Naive thymus-derived CD4-positive, alpha-beta T cell (primary cell): ENCODE measurements around the gene AOPEP. TPM values are rescaled to one million over a fixed set of nuclear protein-coding genes. Genes with fewer than 3 reads are reported as not detected.

Experiments used
- ATAC-seq: fragments of 150-1000 bp; cut with Tn5 transposase; 2 replicates; pipeline ENCODE4 v1.10.0; 2021; ENCODE audit warnings: mild to moderate bottlenecking, moderate library complexity
- CTCF ChIA-PET: fragments of 350-600 bp; sonication (Branson Sonifier 250); formaldehyde crosslinking; loops from one replicate; lab custom pipeline; 2021; ENCODE audit warnings: antibody characterized with exemption; lab: Charles Lee
- POLR2A ChIA-PET: fragments of 350-600 bp; sonication (Branson Sonifier 250); formaldehyde crosslinking; loops from one replicate; lab custom pipeline; 2021; ENCODE audit warnings: antibody characterized with exemption, inconsistent platforms; lab: Charles Lee
- DNase-seq, 9 donors: peaks; one replicate each; pipeline versions ENCODE4 v3.0.0 to v3.0.0-alpha.2; 2020 to 2022; ENCODE audit warnings: mixed read lengths in 1 of 9
- H3K27ac ChIP-seq: one replicate; pipeline ENCODE4 v1.7.0; 2013; ENCODE audit warnings: mild to moderate bottlenecking, low read depth, low read length, moderate library complexity
- H3K27me3 ChIP-seq, 2 donors: one replicate each; pipeline ENCODE4 v1.7.0; 2013; ENCODE audit warnings: low read length in 2 of 2, mild to moderate bottlenecking in 2 of 2, moderate library complexity in 2 of 2; ENCODE audit not compliant: control insufficient read depth in 2 of 2, insufficient read depth in 2 of 2
- H3K36me3 ChIP-seq, 3 experiments: 1 replicate in 2 of 3; 2 replicates in 1 of 3; pipeline ENCODE4 v1.7.0; 2013; ENCODE audit warnings: low read length in 3 of 3, mild to moderate bottlenecking in 3 of 3, moderate library complexity in 1 of 3; ENCODE audit not compliant: insufficient read depth in 3 of 3, control insufficient read depth in 2 of 3
- H3K4me1 ChIP-seq, 2 donors: one replicate each; pipeline ENCODE4 v1.7.0; 2013; ENCODE audit warnings: low read length in 2 of 2, mild to moderate bottlenecking in 2 of 2, moderate library complexity in 1 of 2; ENCODE audit not compliant: control insufficient read depth in 2 of 2, insufficient read depth in 2 of 2
- H3K4me3 ChIP-seq: 2 replicates; pipeline ENCODE4 v1.7.0; 2013; ENCODE audit warnings: mild to moderate bottlenecking, low read length
- H3K9me3 ChIP-seq, 3 experiments: 1 replicate in 2 of 3; 2 replicates in 1 of 3; pipeline ENCODE4 v1.7.0; 2013; ENCODE audit warnings: low read length in 3 of 3; ENCODE audit not compliant: control insufficient read depth in 2 of 3
- H3K27ac Mint-ChIP-seq, 9 donors: one replicate each; pipeline ENCODE4 v1.8.0; 2020 to 2022; ENCODE audit warnings: mixed read lengths in 9 of 9, mild to moderate bottlenecking in 8 of 9, moderate library complexity in 5 of 9, inconsistent platforms in 2 of 9
- H3K27me3 Mint-ChIP-seq, 5 donors: one replicate each; pipeline ENCODE4 v1.8.0; 2021 to 2022; ENCODE audit warnings: mixed read lengths in 5 of 5, mild to moderate bottlenecking in 1 of 5
- H3K36me3 Mint-ChIP-seq, 5 donors: one replicate each; pipeline ENCODE4 v1.8.0; 2020 to 2022; ENCODE audit warnings: mixed read lengths in 5 of 5, mild to moderate bottlenecking in 3 of 5, inconsistent platforms in 1 of 5
- H3K4me1 Mint-ChIP-seq, 7 donors: one replicate each; pipeline ENCODE4 v1.8.0; 2020 to 2022; ENCODE audit warnings: mixed read lengths in 7 of 7, mild to moderate bottlenecking in 3 of 7, inconsistent platforms in 1 of 7
- H3K4me3 Mint-ChIP-seq, 10 donors: one replicate each; pipeline ENCODE4 v1.8.0; 2020 to 2022; ENCODE audit warnings: mild to moderate bottlenecking in 10 of 10, mixed read lengths in 10 of 10, moderate library complexity in 6 of 10, inconsistent platforms in 2 of 10
- H3K9me3 Mint-ChIP-seq, 11 donors: one replicate each; pipeline ENCODE4 v1.8.0; 2020 to 2022; ENCODE audit warnings: mixed read lengths in 11 of 11, mild to moderate bottlenecking in 4 of 11, inconsistent platforms in 1 of 11, moderate library complexity in 1 of 11
- intact Hi-C, 2 donors: fragments of 100-400 bp; cut with micrococcal nuclease; formaldehyde crosslinking; loops; one replicate each; pipeline ENCODE4 v1.15.1; 2023
- polyA plus RNA-seq, 2 donors: library from polyadenylated mRNA; unstranded; fragments of 300-500 nt; fragmentation: Illumina TruSeq; gene quantifications; one replicate each; pipeline ENCODE4 v1.2.3, GENCODE V29; 2021
- total RNA-seq, 6 experiments: library from RNA in 5 of 6; stranded (reverse) in 5 of 6; gene quantifications; 1 replicate in 5 of 6; 2 replicates in 1 of 6; pipeline ENCODE4 v1.2.3 and lab custom pipeline; 2021 to 2026

The AOPEP gene
- total and polyA plus RNA-seq, 7 experiments from 2014 or later: 5.7 to 19.0 (median 13.6) TPM

- Histone ChIP-seq H3K4me1 (no peaks in the 10 kb centered on the region), H3K36me3 (no peaks in the 10 kb centered on the region), H3K9me3 (no peaks in the 10 kb centered on the region), H3K27ac (no peak overlapping the region), H3K27me3 (no peaks in the 10 kb centered on the region), H3K4me3 (no peak overlapping the region)
- H3K4me1 Mint-ChIP-seq: no peaks in the 10 kb centered on the region
- CTCF ChIA-PET: no interaction called here
- H3K27me3 Mint-ChIP-seq: no peaks in the 10 kb centered on the region
- no peak overlapping the region for H3K4me3 Mint-ChIP-seq
- POLR2A ChIA-PET: no interaction called here
- no peak overlapping the region for H3K27ac Mint-ChIP-seq
- H3K36me3 Mint-ChIP-seq: peaks cover 0 to 30% (median 18%) of the 10 kb centered on the region in 5 donors
- H3K9me3 Mint-ChIP-seq: no peaks in the 10 kb centered on the region
- intact Hi-C loops: no loop called here
- no peak for ATAC-seq
- no peak for DNase-seq
Observed at GRCh38 chr9:94974154-94974879, 247.8 kb downstream of the AOPEP start.

GRCh38 chr9:94975480-94975879, 249.0 kb downstream of the AOPEP start:
- H3K27me3 ChIP-seq: no peaks in the 10 kb centered on the region
- H3K9me3 Mint-ChIP-seq: no peaks in the 10 kb centered on the region
- no peaks in the 10 kb centered on the region for H3K4me1 ChIP-seq
- no peak overlapping the region for H3K27ac ChIP-seq
- peaks cover 0 to 30% (median 18%) of the 10 kb centered on the region in 5 donors for H3K36me3 Mint-ChIP-seq
- ChIA-PET CTCF (no interaction called here), POLR2A (no interaction called here)
- no peaks in the 10 kb centered on the region for H3K27me3 Mint-ChIP-seq
- H3K4me3 Mint-ChIP-seq: no peak overlapping the region
- no peak for DNase-seq
- H3K36me3 ChIP-seq: peaks cover 0 to 4% (median 0%) of the 10 kb centered on the region in 3 experiments
- peak overlapping the region in 2 of 9 donors; percentile 36 to 68 for H3K27ac Mint-ChIP-seq
- H3K4me3 ChIP-seq: no peak overlapping the region
- no peaks in the 10 kb centered on the region for H3K4me1 Mint-ChIP-seq
- H3K9me3 ChIP-seq: no peaks in the 10 kb centered on the region
- intact Hi-C loops: no loop called here
- no peak for ATAC-seq

- ChIA-PET CTCF (no interaction called here), POLR2A (no interaction called here)
- intact Hi-C loops: no loop called here
- Mint-ChIP-seq H3K27me3 (no peaks in the 10 kb centered on the region), H3K9me3 (no peaks in the 10 kb centered on the region), H3K36me3 (peaks cover 0 to 30% (median 18%) of the 10 kb centered on the region in 5 donors), H3K4me1 (no peaks in the 10 kb centered on the region), H3K27ac (peak overlapping the region in 1 of 9 donors; percentile 68), H3K4me3 (no peak overlapping the region)
- Histone ChIP-seq H3K4me1 (no peaks in the 10 kb centered on the region), H3K27ac (no peak overlapping the region), H3K36me3 (peaks cover 0 to 4% (median 0%) of the 10 kb centered on the region in 3 experiments), H3K9me3 (no peaks in the 10 kb centered on the region), H3K4me3 (no peak overlapping the region), H3K27me3 (no peaks in the 10 kb centered on the region)
- ATAC-seq (no peak), DNase-seq (no peak)
Observed at GRCh38 chr9:94976077-94976476, 249.6 kb downstream of the AOPEP start.

GRCh38 chr9:94977416-94977815, 250.9 kb downstream of the AOPEP start:
- Histone ChIP-seq H3K9me3 (no peaks in the 10 kb centered on the region), H3K4me3 (no peak overlapping the region), H3K27me3 (no peaks in the 10 kb centered on the region), H3K4me1 (no peaks in the 10 kb centered on the region), H3K36me3 (peaks cover 0 to 4% (median 0%) of the 10 kb centered on the region in 3 experiments), H3K27ac (no peak overlapping the region)
- Mint-ChIP-seq H3K27ac (no peak overlapping the region), H3K4me1 (peaks cover 0 to 8% (median 4%) of the 10 kb centered on the region in 7 donors), H3K36me3 (peaks cover 0 to 30% (median 15%) of the 10 kb centered on the region in 5 donors), H3K27me3 (no peaks in the 10 kb centered on the region), H3K4me3 (no peak overlapping the region), H3K9me3 (no peaks in the 10 kb centered on the region)
- POLR2A ChIA-PET: no interaction called here
- CTCF ChIA-PET: no interaction called here
- ATAC-seq: no peak
- no peak for DNase-seq
- intact Hi-C loops: no loop called here

- ChIA-PET CTCF (no interaction called here), POLR2A (no interaction called here)
- H3K27ac Mint-ChIP-seq: no peak overlapping the region
- DNase-seq: no peak
- H3K4me3 ChIP-seq: no peak overlapping the region
- peaks cover 0 to 30% (median 20%) of the 10 kb centered on the region in 5 donors for H3K36me3 Mint-ChIP-seq
- H3K4me3 Mint-ChIP-seq: no peak overlapping the region
- no peaks in the 10 kb centered on the region for H3K27me3 Mint-ChIP-seq
- peaks cover 0 to 4% (median 0%) of the 10 kb centered on the region in 3 experiments for H3K36me3 ChIP-seq
- H3K27me3 ChIP-seq: no peaks in the 10 kb centered on the region
- no peaks in the 10 kb centered on the region for H3K9me3 ChIP-seq
- no peaks in the 10 kb centered on the region for H3K9me3 Mint-ChIP-seq
- intact Hi-C loops: no loop called here
- peaks cover 0 to 7% of the 10 kb centered on the region in 2 donors for H3K4me1 ChIP-seq
- H3K27ac ChIP-seq: no peak overlapping the region
- H3K4me1 Mint-ChIP-seq: peaks cover 2 to 25% (median 12%) of the 10 kb centered on the region in 7 donors
- ATAC-seq: no peak
Observed at GRCh38 chr9:94979904-94980507, 253.5 kb downstream of the AOPEP start.

GRCh38 chr9:94980947-94981722, 254.6 kb downstream of the AOPEP start:
- no peaks in the 10 kb centered on the region for H3K9me3 ChIP-seq
- no peak overlapping the region for H3K4me3 ChIP-seq
- Mint-ChIP-seq H3K36me3 (peaks cover 0 to 20% (median 15%) of the 10 kb centered on the region in 5 donors), H3K27ac (no peak overlapping the region), H3K4me1 (peaks cover 2 to 26% (median 13%) of the 10 kb centered on the region in 7 donors), H3K27me3 (no peaks in the 10 kb centered on the region), H3K9me3 (no peaks in the 10 kb centered on the region), H3K4me3 (no peak overlapping the region)
- H3K4me1 ChIP-seq: peaks cover 0 to 7% of the 10 kb centered on the region in 2 donors
- POLR2A ChIA-PET: no interaction called here
- no peak overlapping the region for H3K27ac ChIP-seq
- intact Hi-C loops: no loop called here
- DNase-seq (no peak), ATAC-seq (no peak)
- CTCF ChIA-PET: no interaction called here
- peaks cover 0 to 4% (median 0%) of the 10 kb centered on the region in 3 experiments for H3K36me3 ChIP-seq
- H3K27me3 ChIP-seq: no peaks in the 10 kb centered on the region
